Thymus (tissue), 11 donors: Measurements from ENCODE around the gene TNS4. TPM values are rescaled to one million over a fixed set of nuclear protein-coding genes. Genes with fewer than 3 reads are reported as not detected.

ENCODE experiments used
- DNase-seq, 9 donors: peaks; one replicate each; pipeline ENCODE4 v3.0.0-alpha.2; 2013; ENCODE audit warnings: low spot score in 9 of 9, low read depth in 6 of 9, missing footprints in 1 of 9
- H3K27ac ChIP-seq, 2 donors: one replicate each; pipeline ENCODE4 v1.5.1; 2013; ENCODE audit warnings: control low read depth in 1 of 2, low read depth in 1 of 2, low read length in 1 of 2, mild to moderate bottlenecking in 1 of 2, moderate library complexity in 1 of 2
- H3K27me3 ChIP-seq, 2 donors: one replicate each; pipeline ENCODE4 v1.5.1; 2013; ENCODE audit warnings: low read length in 1 of 2; ENCODE audit not compliant: control insufficient read depth in 2 of 2, insufficient read depth in 1 of 2
- H3K36me3 ChIP-seq, 2 donors: one replicate each; pipeline ENCODE4 v1.5.1; 2013; ENCODE audit warnings: low read length in 1 of 2, mild to moderate bottlenecking in 1 of 2, moderate library complexity in 1 of 2; ENCODE audit not compliant: control insufficient read depth in 2 of 2, insufficient read depth in 2 of 2
- H3K4me1 ChIP-seq, 2 donors: one replicate each; pipeline ENCODE4 v1.5.1; 2013; ENCODE audit warnings: low read length in 2 of 2; ENCODE audit not compliant: control insufficient read depth in 2 of 2, insufficient read depth in 2 of 2
- H3K4me3 ChIP-seq, 2 donors: one replicate each; pipeline ENCODE4 v1.5.1; 2013; ENCODE audit warnings: low read length in 2 of 2, control low read depth in 1 of 2, mild to moderate bottlenecking in 1 of 2
- H3K9me3 ChIP-seq, 2 donors: one replicate each; pipeline ENCODE4 v1.5.1; 2013; ENCODE audit warnings: low read length in 1 of 2, mild to moderate bottlenecking in 1 of 2; ENCODE audit not compliant: control insufficient read depth in 2 of 2, insufficient read depth in 1 of 2
- WGBS: extraction: QIAGEN DNeasy Blood & Tissue Kit; methylation state at CpG from one replicate; pipeline ENCODE4 v1.1.7; 2013; 5-methylcytosine and 5-hydroxymethylcytosine counted together
- polyA plus RNA-seq: library from polyadenylated mRNA; stranded (reverse); fragments of 200-250 nt; gene quantifications from one replicate; pipeline ENCODE4 v1.2.3, GENCODE V29; 2013
- total RNA-seq: library from RNA; stranded (reverse); fragments of 120-200 nt; gene quantifications from one replicate; pipeline ENCODE4 v1.2.4, GENCODE V29; 2013
- donor health status: healthy.

Gene TNS4
- total and polyA plus RNA-seq, 2 donors, result 0.19 to 24.8 TPM

DNA sequence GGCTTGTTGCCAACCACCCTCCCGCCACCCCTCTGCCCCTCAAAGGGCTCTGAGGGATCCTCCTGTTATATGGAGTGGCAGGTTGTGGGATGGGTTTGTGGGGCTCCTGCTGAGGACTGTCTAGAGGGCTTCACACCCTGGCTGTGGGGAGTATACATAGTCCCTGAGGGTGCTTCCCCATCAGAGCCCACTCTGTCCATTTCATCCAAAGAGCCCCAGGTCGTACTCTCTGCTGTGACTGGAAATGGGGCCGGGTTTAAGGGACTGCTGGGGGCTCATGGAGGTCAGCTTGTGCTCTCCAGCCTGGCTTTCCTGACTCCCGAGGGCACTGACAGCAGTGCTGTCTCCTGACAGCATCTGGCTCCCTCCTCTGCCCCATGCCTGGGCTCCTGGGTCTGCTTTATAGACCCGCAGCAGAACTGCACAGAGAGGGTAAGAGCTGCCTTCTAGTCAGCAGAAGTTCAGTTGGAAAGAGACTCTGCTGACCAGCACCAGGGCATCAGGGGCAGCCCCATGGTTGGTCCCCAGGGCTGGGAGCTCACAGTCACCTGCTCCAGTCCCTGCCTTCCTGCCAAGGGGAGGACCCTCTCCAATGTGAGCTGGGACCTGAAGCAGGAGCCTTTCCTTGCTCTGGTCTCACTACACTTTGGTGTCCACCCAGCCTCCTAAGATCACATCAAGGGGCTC lies 17.8 kb upstream of the TNS4 start:
- Histone ChIP-seq H3K27ac (no peak overlapping the region), H3K27me3 (peaks cover 0 to 21% of the 10 kb centered on the region in 2 donors), H3K4me1 (peaks cover 31 to 54% of the 10 kb centered on the region in 2 donors), H3K9me3 (peaks cover 0 to 3% of the 10 kb centered on the region in 2 donors), H3K4me3 (no peak overlapping the region), H3K36me3 (peaks cover 0 to 5% of the 10 kb centered on the region in 2 donors)
- 93% methylated on average over 5 of the region's 5 CpGs for WGBS
- no peak for DNase-seq

DNA sequence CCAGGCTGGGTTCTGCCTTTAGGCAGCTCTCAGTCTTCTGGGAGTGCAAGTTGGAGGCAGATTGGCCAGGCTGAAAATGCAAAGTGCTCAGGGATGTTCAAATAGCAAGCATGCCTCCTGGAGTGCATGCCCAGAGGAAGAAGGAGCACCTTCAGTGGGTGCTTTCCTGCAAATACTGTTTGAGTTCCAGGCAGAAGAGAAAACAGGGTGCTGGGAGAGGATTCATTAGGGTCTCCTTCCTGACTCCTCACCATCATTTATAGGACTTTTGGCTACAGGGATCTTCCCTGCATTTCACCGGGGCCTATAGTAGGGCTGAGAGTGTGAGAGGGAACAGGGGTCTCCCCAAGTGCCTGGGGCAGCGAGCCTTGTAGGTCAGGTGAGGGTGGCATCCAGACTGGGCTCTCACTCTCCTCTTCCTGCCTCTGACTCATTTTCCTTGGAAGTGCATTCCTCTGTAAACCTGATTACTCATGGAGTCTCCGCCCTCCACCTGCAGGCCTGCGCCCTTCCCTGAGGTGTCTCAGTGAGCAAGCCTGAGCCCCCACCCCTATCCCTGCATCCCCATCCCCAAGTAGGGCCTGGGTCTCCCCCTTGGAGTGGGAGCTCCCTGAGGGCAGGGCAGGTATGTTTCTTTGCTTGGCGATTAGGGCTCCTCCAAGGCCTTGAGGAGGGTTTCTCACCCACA lies 17.1 kb upstream of the TNS4 start:
- peaks cover 0 to 5% of the 10 kb centered on the region in 2 donors for H3K36me3 ChIP-seq
- no peak for DNase-seq
- no peak overlapping the region for H3K4me3 ChIP-seq
- H3K27me3 ChIP-seq, result peaks cover 0 to 26% of the 10 kb centered on the region in 2 donors
- H3K27ac ChIP-seq, result no peak overlapping the region
- H3K4me1 ChIP-seq, result peaks cover 31 to 54% of the 10 kb centered on the region in 2 donors
- 84% methylated on average over 5 of the region's 5 CpGs for WGBS
- peaks cover 0 to 3% of the 10 kb centered on the region in 2 donors for H3K9me3 ChIP-seq

DNA sequence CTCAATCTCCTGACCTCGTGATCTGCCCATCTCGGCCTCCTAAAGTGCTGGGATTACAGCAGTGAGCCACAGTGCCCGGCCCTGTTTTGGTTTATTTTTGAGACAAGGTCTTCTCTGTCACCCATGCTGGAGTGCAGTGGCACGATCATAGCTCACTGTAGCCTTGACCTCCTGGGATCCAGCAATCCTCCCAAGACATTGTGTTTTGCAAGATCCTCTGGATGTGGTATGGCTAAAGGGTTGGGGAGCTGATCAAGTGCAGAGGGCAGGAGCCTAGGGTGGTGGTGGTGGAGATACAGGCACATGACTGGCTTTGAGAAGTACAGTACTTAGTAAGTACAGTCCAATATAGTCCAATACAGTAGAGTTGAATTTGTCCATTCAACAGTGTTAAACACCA lies 16.6 kb upstream of the TNS4 start:
- Histone ChIP-seq H3K4me1 (peaks cover 31 to 54% of the 10 kb centered on the region in 2 donors), H3K4me3 (no peak overlapping the region), H3K27ac (no peak overlapping the region), H3K27me3 (peaks cover 0 to 28% of the 10 kb centered on the region in 2 donors), H3K36me3 (peaks cover 0 to 5% of the 10 kb centered on the region in 2 donors), H3K9me3 (peaks cover 0 to 3% of the 10 kb centered on the region in 2 donors)
- 97% methylated on average over 4 of the region's 4 CpGs for WGBS
- no peak for DNase-seq

DNA sequence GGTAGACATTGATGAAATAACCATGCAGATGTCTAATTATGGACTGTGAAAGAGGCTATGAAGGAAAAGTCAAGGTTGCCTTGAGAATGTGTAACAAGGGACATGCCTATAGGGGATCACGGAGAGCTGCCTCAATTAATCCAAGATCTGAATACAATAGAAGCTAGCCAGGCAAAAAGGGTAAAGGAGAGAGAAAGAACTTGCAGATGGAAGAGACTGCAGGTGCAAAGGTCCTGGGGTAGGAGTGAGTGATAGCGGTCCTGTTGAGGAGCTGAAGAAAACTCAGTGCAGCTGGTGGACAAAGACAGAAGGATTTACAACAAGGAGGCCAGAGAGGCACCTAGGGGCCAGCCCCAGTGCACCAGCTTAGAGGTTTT lies 15.9 kb upstream of the TNS4 start:
- 93% methylated on average over 2 of the region's 2 CpGs for WGBS
- Histone ChIP-seq H3K27ac (peak overlapping the region; percentile 63 to 74), H3K4me1 (peaks cover 31 to 54% of the 10 kb centered on the region in 2 donors), H3K27me3 (peaks cover 0 to 28% of the 10 kb centered on the region in 2 donors), H3K9me3 (peaks cover 0 to 3% of the 10 kb centered on the region in 2 donors), H3K36me3 (peaks cover 0 to 5% of the 10 kb centered on the region in 2 donors), H3K4me3 (peak overlapping the region; percentile 17 to 22)
- DNase-seq, result peak in 1 of 9 donors; percentile 30

DNA sequence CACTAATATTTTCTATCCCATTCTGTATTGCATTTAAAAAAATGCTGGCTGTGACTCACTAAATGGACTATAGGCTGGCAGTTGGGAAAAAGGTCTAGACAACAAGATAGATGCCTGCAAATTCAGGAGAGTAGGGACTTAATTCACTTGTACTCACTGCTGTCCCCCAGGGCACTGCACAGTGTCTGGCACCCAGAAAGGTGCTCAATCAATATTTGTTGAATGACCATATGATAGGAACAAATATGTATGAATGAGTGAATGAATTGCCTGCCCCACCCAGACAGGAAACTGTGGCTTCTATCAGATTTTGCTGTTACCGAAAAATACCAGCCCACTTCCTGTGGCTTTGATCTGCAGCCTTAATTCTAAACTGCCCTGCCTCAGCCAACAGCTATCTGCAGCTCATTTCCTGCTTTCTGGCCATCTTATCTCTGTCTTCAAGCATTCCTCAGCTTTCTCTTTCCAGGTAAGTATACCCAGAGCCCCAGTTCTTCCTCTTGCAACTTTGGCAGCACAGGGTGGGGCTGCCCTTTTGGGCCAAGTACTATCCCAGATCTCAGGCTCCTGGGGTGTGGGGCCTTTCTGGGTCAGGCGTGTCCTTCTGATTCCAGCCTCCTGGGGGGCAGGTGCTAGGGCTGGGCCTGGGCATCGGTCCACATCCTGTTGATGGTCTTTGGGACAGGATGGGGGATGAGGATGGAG lies 15.3 kb upstream of the TNS4 start:
- DNase-seq, result peak in 7 of 9 donors; percentile 47 to 91 (median 76)
- peaks cover 31 to 54% of the 10 kb centered on the region in 2 donors for H3K4me1 ChIP-seq

DNA sequence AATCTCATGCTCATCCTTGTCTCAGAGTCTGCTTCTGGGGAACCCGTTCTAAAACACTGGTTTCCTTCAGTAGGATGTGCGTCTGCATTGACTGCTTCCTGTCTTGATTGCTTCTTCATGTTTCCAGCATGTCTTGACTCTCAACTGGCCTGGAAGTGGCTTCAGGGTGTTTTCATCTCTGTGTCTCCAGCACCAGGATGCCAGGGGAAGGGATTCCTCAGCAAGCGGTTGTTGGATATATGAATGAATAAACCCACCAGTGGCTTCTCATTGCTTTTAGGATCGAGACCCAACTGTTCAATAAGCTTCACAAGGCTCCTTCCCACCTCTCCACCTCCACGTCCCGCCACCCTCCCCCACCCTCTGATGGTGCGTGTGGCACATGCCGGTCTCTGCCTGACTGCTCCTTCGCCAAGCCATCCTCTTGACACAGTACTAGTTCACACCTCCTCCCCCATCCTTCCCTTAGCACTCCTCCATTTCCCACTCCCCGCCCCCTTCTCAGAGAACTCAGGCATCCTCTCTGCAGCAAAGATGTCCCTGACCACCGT lies 14.1 kb upstream of the TNS4 start:
- Histone ChIP-seq H3K4me3 (no peak overlapping the region), H3K27me3 (peaks cover 0 to 26% of the 10 kb centered on the region in 2 donors), H3K9me3 (peaks cover 0 to 3% of the 10 kb centered on the region in 2 donors), H3K36me3 (no peaks in the 10 kb centered on the region), H3K27ac (peak overlapping the region; percentile 46 to 49), H3K4me1 (peaks cover 31 to 49% of the 10 kb centered on the region in 2 donors)
- WGBS, result 43% methylated on average over 11 of the region's 11 CpGs
- peak in 1 of 9 donors; percentile 66 for DNase-seq

More for the DNA sequence above, 15.3 kb upstream of the TNS4 start:
- WGBS, result 4% methylated on average over 3 of the region's 3 CpGs
- Histone ChIP-seq H3K36me3 (peaks cover 0 to 5% of the 10 kb centered on the region in 2 donors), H3K4me3 (peak overlapping the region; percentile 17 to 22), H3K27ac (peak overlapping the region; percentile 63 to 74), H3K27me3 (peaks cover 0 to 28% of the 10 kb centered on the region in 2 donors), H3K9me3 (peaks cover 0 to 3% of the 10 kb centered on the region in 2 donors)

DNA sequence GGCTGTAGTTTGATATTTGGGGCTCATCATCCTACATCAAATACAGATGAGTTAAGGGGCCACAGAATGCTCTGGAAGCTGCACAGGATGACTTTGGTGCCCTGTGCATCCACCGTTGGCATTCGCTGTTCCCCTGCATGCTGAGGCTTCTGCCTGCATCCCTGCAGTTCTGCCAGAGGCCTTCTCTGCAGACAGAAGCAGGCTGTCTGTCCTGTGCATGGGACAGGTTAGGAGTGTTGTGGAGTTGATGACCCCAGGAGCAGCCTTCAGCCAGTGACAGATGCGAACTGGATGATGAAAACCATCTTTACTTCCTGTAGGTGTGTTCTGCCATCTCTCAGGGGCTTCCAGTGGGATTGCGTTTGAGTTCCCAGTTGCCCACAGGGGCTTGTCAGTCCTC lies 13.6 kb upstream of the TNS4 start:
- H3K27me3 ChIP-seq, result peaks cover 0 to 26% of the 10 kb centered on the region in 2 donors
- peak overlapping the region; percentile 46 to 49 for H3K27ac ChIP-seq
- H3K36me3 ChIP-seq, result no peaks in the 10 kb centered on the region
- peaks cover 0 to 3% of the 10 kb centered on the region in 2 donors for H3K9me3 ChIP-seq
- H3K4me3 ChIP-seq, result no peak overlapping the region
- 88% methylated on average over 4 of the region's 4 CpGs for WGBS
- no peak for DNase-seq
- H3K4me1 ChIP-seq, result peaks cover 31 to 49% of the 10 kb centered on the region in 2 donors

DNA sequence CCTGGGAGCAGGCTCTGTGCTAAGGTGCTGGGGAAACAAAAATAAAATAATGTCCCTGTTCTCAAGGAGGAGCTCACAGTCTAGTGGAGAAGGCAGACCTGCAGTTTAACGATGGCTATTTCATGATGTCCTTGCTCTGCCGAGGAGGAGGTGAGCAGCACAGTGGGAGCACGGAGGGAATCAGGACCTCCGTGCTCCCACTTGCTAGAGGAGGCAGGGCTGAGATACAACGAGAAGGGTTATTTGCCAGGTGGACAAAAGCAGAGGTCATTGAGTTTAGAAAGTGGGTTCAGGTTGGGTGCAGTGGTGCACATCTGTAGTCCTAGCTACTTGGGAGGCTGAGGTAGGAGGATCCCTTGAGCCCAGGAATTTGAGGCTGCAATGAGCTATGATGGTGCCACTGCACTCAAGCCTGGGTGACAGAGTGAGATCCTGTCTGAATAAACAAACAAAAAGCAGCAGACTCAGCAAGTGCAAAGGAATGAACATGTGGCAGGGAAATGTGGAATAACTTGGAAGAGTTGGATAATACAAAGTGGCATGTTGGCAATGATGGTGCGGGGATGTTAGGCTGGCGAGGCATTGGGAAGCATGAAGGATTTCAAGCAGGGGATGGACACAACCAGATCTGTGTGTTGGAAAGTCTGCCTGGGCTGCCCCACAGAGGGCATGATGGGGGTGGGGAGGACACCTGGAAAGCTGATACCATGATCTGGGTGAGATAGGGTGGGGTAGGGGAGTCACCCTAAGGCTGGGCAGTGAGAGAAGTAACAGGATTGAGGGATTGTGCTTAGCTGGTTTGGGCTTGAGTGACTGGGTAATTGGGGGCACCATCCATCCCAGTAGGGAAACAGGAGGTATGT lies 12.8 kb upstream of the TNS4 start:
- no peak for DNase-seq
- peaks cover 31 to 44% of the 10 kb centered on the region in 2 donors for H3K4me1 ChIP-seq
- peaks cover 0 to 3% of the 10 kb centered on the region in 2 donors for H3K9me3 ChIP-seq
- H3K4me3 ChIP-seq, result no peak overlapping the region
- peaks cover 0 to 22% of the 10 kb centered on the region in 2 donors for H3K27me3 ChIP-seq
- no peaks in the 10 kb centered on the region for H3K36me3 ChIP-seq
- 96% methylated on average over 7 of the region's 7 CpGs for WGBS
- H3K27ac ChIP-seq, result no peak overlapping the region
